Calu3 (cell line): Measurements from ENCODE around the gene AMBRA1. TPM values are rescaled to one million over a fixed set of nuclear protein-coding genes. Genes with fewer than 3 reads are reported as not detected.

Source experiments
- BruUV-seq: library from RNA; stranded (reverse); fragments of 400-500 nt; replicated peaks from 2 replicates; lab custom pipeline; 2021; lab: Mats Ljungman, UMichigan
- CTCF ChIA-PET: fragments of 300-600 bp; sonication (Branson Sonifier 250); formaldehyde crosslinking; loops from one replicate; lab custom pipeline; 2022; ENCODE audit warnings: antibody characterized with exemption; lab: Charles Lee
- DNase-seq: peaks from one replicate; pipeline ENCODE4 v3.0.0; 2022
- H3K27ac Mint-ChIP-seq: one replicate; pipeline ENCODE4 v1.8.0; 2022; ENCODE audit warnings: mixed read lengths; ENCODE audit not compliant: unreplicated experiment
- H3K27me3 Mint-ChIP-seq: one replicate; pipeline ENCODE4 v1.8.0; 2022; ENCODE audit warnings: mixed read lengths; ENCODE audit not compliant: unreplicated experiment
- H3K36me3 Mint-ChIP-seq: one replicate; pipeline ENCODE4 v1.8.0; 2022; ENCODE audit warnings: mild to moderate bottlenecking, moderate library complexity, mixed read lengths; ENCODE audit not compliant: insufficient read depth, unreplicated experiment
- H3K4me1 Mint-ChIP-seq: one replicate; pipeline ENCODE4 v1.8.0; 2022; ENCODE audit warnings: mild to moderate bottlenecking, low read depth, mixed read lengths; ENCODE audit not compliant: unreplicated experiment
- H3K4me3 Mint-ChIP-seq: one replicate; pipeline ENCODE4 v1.8.0; 2022; ENCODE audit warnings: mild to moderate bottlenecking, low read depth, moderate library complexity, mixed read lengths; ENCODE audit not compliant: unreplicated experiment
- H3K9me3 Mint-ChIP-seq: one replicate; pipeline ENCODE4 v1.8.0; 2022; ENCODE audit warnings: low read depth, mixed read lengths; ENCODE audit not compliant: unreplicated experiment
- intact Hi-C: fragments of 100-400 bp; cut with micrococcal nuclease; formaldehyde crosslinking; loops from one replicate; pipeline ENCODE4 v1.10.0; 2022; ENCODE audit not compliant: unreplicated experiment
- total RNA-seq: library from RNA; stranded (reverse); gene quantifications from 2 replicates; pipeline ENCODE4 v1.2.3, GENCODE V29; 2022
- TF ChIP-seq, protein P1 (sequence below): fragments of 200-600 bp; IDR thresholded peaks from one replicate; pipeline ENCODE4 v1.8.0; 2022; ENCODE audit warnings: antibody characterized with exemption; ENCODE audit not compliant: unreplicated experiment

Gene AMBRA1
- total RNA-seq, 1 experiment from 2014 or later = 35.0 TPM

DNA sequence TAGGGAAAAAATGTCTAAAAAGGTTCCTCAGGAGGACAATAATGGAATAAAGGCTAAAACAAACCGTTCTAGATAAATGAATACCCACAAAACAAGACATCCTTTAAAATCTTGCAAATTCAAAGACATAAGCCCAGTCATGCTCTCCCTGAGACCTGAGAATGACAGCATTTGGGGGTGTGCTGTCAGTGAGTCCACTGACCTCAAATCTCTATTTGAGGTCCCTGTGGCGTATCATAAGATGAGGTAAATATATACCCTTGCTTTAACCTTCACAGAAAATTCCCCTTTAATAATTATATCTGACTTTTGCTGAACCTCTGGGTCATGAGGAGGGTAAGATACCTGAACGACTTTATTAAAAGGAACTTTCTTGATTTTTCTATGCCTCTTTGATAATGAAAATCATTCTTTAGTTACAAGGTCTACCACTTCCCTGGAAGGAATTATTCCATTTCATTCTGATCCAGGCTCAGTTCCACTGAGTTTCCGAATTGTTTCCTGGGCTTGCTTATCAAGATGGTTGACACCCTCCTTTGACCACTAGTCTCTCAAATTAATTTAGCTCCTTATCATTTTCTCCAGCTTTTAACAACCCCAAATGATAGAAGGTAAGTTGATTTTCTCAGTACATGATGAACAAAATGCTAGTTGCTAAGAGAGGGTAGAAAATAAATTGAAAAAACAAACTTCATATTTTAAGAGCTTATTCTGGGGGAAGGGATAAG lies 148.5 kb downstream of the AMBRA1 start:
- no peak overlapping the region for H3K4me3 Mint-ChIP-seq
- no peak overlapping the region for H3K27ac Mint-ChIP-seq
- no peaks in the 10 kb centered on the region for H3K27me3 Mint-ChIP-seq
- DNase-seq = no peak
- H3K4me1 Mint-ChIP-seq = no peaks in the 10 kb centered on the region
- peaks cover 6% of the 10 kb centered on the region for H3K36me3 Mint-ChIP-seq
- BruUV-seq = no TSS peak
- CTCF ChIA-PET = no interaction called here
- intact Hi-C loops = no loop called here
- H3K9me3 Mint-ChIP-seq = no peaks in the 10 kb centered on the region
- TF ChIP-seq, protein P1, sequence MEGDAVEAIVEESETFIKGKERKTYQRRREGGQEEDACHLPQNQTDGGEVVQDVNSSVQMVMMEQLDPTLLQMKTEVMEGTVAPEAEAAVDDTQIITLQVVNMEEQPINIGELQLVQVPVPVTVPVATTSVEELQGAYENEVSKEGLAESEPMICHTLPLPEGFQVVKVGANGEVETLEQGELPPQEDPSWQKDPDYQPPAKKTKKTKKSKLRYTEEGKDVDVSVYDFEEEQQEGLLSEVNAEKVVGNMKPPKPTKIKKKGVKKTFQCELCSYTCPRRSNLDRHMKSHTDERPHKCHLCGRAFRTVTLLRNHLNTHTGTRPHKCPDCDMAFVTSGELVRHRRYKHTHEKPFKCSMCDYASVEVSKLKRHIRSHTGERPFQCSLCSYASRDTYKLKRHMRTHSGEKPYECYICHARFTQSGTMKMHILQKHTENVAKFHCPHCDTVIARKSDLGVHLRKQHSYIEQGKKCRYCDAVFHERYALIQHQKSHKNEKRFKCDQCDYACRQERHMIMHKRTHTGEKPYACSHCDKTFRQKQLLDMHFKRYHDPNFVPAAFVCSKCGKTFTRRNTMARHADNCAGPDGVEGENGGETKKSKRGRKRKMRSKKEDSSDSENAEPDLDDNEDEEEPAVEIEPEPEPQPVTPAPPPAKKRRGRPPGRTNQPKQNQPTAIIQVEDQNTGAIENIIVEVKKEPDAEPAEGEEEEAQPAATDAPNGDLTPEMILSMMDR = no peak

DNA sequence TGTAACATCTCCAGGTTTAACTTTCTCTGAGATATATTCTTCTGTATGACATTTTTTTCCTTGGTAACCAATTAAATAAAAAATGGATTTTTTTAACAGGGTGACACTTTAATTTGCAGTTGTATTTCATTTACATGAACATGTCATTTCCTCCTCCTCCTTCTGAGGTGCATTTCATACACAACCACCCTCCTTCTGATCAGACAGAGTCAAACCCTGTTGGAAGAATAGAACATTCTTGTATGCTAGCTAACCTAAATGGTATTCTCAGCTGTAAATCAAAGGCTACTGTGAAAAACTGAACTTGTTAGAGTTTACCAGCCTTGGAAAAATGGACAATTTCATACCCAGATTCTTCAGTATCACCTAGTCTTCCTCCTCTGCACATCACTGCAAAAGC lies 149.5 kb downstream of the AMBRA1 start:
- no peaks in the 10 kb centered on the region for H3K27me3 Mint-ChIP-seq
- no TSS peak for BruUV-seq
- H3K4me3 Mint-ChIP-seq = no peak overlapping the region
- H3K27ac Mint-ChIP-seq = no peak overlapping the region
- intact Hi-C loops = no loop called here
- DNase-seq = no peak
- H3K4me1 Mint-ChIP-seq = no peaks in the 10 kb centered on the region
- TF ChIP-seq, protein P1 = no peak
- no peaks in the 10 kb centered on the region for H3K9me3 Mint-ChIP-seq
- peaks cover 6% of the 10 kb centered on the region for H3K36me3 Mint-ChIP-seq
- CTCF ChIA-PET = no interaction called here

DNA sequence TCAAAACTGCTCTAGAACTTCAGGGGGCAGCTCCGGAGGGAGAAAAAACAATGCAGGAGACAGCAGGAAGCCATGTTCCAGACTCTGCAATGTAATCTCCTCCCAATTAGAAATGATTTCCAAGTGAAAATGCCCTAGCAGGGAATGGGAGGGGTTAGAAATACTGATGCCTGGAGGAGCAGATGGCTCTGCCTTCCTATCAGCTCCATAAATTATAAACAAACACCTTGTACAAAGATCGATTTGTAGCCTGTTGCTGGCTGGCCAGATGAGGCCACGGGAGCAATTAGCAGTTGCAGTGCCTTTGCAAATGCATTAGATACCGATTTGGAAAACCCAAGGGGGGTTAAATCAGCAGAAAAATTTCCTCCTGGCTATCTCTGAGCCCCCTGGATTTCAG lies 155.6 kb downstream of the AMBRA1 start:
- H3K27me3 Mint-ChIP-seq = no peaks in the 10 kb centered on the region
- intact Hi-C loops = no loop called here
- CTCF ChIA-PET = no interaction called here
- H3K4me3 Mint-ChIP-seq = no peak overlapping the region
- no peak overlapping the region for H3K27ac Mint-ChIP-seq
- DNase-seq = no peak
- H3K4me1 Mint-ChIP-seq = no peaks in the 10 kb centered on the region
- no peaks in the 10 kb centered on the region for H3K9me3 Mint-ChIP-seq
- TF ChIP-seq, protein P1 = no peak
- H3K36me3 Mint-ChIP-seq = peaks cover 6% of the 10 kb centered on the region
- no TSS peak for BruUV-seq

DNA sequence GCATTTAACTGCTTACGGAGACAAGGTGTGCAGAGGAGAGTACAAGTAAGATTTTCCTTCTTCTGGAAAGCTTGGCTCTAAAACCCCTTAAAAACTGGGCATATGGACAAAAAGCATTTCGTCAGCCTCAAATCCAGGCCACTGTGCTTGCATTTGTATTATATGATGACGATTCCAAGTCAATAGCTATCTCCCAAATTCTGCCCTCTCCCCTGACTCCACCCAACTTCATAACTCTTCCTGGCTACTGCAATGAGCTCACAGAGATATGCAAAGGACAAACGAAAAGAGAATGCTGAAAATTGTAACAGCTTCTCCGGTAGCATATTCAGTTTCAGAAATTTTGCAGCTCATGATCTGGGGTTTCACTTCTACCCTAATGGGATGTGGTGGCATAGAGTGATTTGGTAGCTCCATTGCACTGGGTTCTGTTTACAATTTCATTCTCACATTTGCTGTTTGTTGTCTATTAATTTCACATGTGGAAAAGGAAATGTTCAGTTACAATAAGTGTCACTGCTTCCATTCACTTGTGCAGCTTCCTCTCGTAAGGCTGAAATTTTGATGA lies 156.6 kb downstream of the AMBRA1 start:
- TF ChIP-seq, protein P1 = no peak
- no peaks in the 10 kb centered on the region for H3K9me3 Mint-ChIP-seq
- H3K4me1 Mint-ChIP-seq = no peaks in the 10 kb centered on the region
- H3K4me3 Mint-ChIP-seq = no peak overlapping the region
- DNase-seq = no peak
- peaks cover 6% of the 10 kb centered on the region for H3K36me3 Mint-ChIP-seq
- CTCF ChIA-PET = no interaction called here
- intact Hi-C loops = no loop called here
- BruUV-seq = no TSS peak
- no peak overlapping the region for H3K27ac Mint-ChIP-seq
- no peaks in the 10 kb centered on the region for H3K27me3 Mint-ChIP-seq
